LoVo (cell line): ENCODE data around the gene MELTF.

Experiments used
- DNase-seq: peaks from one replicate; pipeline ENCODE4 v3.0.0-alpha.2; 2016; ENCODE audit warnings: low spot score

The MELTF gene

DNA sequence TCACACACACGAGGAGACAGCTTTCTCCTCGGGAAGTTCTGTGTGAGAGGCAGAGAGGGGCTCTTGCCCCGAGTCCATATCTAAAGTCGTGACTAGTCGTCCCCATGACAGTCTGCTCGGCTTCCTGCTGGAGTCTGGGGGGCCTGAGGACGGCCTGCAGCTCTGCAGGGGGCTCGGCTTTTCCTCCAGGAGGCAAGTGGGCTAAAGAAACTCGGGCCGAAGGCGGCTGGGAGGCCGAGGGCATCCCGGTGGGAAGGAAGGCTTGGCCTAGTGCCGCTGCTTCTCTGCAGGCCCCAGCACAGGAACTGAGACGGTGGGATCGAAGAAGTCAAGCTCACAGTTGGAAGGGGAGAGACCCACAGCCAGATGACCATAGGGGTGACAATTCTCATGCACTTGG is 35.6 kb downstream of the MELTF start:
- no peak for DNase-seq

GRCh38 chr3:196992461-196993065 is 37.1 kb downstream of the MELTF start:
- no peak for DNase-seq

DNA sequence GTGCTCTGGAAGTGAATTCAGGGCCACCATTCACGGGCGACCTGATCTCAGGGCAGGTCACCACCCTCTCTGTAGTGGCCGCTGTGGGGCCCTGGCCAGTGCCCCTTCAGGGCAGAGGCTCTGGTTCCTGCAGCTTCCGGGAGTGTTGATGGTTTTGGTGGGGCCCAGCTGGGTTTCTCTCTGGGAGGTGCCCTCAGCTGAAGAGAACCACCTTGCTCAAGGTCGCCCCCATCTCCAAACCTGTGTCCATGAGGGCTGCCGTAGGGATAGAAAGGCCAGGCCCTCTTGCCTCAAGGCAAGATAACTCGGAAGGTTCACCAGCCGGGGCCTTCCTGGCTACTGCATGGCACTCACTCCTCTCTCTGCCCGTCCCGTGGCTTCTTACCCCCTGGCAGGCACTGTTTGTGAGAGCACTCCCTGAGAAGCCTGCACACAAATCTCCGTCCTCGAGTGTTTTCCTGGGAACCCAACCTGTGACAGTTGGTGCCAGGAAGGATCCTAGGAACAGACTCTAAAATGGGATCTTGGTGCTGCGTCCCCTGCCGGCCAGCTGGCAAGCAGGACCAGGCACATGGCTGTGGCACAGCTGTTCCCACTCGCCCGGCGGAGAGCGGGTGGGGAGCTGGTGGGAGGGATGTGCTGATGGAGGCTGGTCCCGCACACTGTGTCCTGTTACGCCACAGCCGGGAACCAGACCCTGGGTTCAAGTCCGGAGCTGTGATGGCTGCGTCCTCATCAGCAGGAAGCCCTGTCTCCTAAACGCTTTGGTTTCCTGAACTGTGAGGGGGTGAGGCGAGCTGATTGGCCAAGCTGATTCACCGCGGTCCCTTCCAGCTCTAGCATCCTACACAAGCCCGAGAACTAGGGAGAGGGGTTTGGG is 37.8 kb downstream of the MELTF start:
- no peak for DNase-seq

GRCh38 chr3:196990601-196991007 is 39.0 kb downstream of the MELTF start:
- DNase-seq, result no peak

DNA sequence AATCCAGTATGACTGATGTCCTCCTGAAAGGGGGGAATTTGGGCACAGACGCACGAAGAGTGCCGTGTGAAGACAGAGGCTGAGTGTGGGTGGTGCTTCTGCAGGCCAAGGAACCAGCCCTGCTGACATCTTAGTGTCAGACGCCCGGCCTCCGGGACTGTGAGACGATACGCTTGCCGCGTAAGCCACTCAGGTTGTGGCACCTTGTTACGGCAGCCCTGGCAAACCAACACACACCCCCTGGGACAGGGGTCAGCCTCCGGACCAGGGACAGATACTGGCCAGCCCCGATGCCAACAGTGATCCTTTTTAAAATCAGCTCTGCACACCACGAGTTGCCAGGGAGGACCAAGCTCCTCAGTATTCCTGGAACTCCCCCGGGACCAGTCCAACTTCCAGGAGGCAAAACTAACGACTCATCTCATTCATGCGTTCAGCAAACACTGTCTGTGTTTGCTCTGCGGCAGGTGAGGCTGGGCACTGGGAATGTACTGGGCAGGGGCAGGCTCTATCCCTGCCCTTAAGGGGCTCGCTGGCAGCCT is 39.8 kb downstream of the MELTF start:
- peak; percentile 32 for DNase-seq

GRCh38 chr3:196988241-196989029 is 41.2 kb downstream of the MELTF start:
- DNase-seq, result no peak

- DNase-seq, result no peak
Observed at GRCh38 chr3:196987022-196987421, 42.6 kb downstream of the MELTF start.

DNA sequence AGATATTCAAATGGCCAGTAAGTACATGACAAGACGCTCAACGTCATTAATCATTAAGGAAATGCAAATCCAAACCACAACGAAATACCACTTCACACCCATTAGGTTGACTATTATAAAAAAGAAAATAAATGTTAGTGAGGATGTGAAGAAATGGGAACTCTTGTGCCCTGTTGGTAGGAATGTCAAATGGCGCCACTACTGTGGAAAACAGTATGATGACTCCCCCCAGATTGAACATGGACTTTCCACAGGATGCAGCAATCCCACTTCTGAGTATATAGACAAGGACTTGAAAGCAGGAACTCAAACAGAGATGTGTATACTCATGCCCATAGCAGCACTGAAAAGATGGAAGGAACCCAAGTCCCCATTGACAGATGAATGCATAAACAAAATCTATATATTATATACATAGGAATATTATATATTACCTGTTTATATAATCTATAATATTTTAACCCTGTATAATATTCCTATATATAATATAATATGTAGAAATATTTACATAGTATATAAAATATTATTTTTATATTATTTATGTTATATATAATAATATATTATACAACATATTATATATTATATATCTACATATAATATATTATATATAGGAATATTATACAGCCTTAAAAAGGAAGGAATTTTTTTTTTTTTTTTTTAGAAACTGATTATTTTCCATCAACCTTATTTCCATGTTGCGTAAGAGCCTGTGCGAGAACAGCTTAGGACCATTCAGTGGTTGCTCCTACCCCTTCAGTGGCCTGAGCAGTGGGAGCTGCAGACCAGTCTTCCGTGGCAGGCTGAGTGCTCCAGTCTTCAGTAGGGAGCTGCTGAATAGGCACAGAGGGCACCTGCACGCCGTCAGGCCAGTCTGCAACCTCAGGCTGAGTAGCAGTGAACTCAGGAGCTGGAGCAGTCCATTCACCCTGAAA is 43.4 kb downstream of the MELTF start:
- no peak for DNase-seq

DNA sequence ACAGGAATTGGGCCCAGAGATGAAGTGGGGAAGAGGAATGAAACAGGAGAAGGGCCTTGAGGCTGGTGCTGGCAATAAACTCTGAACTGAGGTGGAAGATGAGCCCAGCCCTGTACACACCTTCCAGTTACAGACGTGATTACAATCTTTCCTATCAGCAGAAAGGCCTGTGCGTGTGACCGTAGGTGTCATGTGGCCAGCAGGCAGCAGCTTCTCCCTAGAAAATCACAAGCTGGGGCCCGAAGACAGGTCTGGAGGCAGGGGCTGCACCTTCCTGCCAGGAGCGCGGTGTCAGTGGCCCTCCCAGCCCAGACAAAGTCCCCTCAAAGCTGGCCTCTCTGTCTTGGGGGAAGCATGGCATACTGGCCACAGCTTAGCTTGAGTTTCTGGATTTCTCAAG is 44.3 kb downstream of the MELTF start:
- DNase-seq, result no peak

DNA sequence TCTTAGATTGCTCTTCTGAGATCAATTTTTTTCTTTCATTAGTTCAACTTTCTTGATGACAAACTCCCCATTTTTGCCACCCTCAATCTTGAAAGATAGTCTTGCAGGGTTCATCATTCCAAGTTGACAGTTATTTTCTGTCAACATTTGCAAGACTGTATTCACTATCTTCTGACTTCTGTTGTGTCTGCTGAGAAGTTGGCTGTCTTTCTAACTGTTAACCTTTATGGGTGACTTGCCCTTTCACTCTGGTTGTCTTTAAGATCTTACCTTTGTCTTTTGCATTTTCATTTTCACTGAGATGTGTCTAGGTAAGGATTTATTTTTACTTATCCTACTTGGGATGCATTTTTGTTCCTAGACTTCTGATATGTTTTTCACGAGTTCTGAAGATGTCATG is 46.4 kb downstream of the MELTF start:
- DNase-seq, result no peak

DNA sequence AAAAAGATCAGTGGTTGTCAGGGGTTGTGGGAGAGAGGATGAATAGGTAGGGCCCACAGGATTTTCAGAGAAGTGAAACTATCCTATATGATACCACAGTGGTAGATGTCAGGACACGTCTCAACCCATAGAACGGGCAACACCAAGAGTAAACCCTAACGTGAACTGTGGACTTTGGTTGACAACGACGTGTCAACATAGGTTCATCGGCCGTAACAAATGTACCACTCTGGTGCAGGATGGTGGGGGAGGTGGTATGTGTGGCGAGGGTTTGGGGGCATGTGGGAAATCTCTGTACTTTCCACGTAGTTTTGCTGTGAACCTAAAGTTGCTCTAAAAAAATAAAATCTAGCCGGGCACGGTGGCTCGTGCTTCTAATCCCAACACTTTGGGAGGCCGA is 48.0 kb downstream of the MELTF start:
- no peak for DNase-seq

GRCh38 chr3:196979545-196979944 is 50.1 kb downstream of the MELTF start:
- no peak for DNase-seq

GRCh38 chr3:196976941-196977340 is 52.7 kb downstream of the MELTF start:
- no peak for DNase-seq

- DNase-seq, result no peak
Observed at GRCh38 chr3:196975349-196975748, 54.3 kb downstream of the MELTF start.

GRCh38 chr3:196974661-196975060 is 55.0 kb downstream of the MELTF start:
- DNase-seq, result no peak

- DNase-seq, result no peak
Observed at GRCh38 chr3:196971094-196971698, 58.4 kb downstream of the MELTF start.

- no peak for DNase-seq
Observed at GRCh38 chr3:196970547-196971093, 59.0 kb downstream of the MELTF start.

GRCh38 chr3:196969660-196970546 is 59.7 kb downstream of the MELTF start:
- peak; percentile 85 for DNase-seq

DNA sequence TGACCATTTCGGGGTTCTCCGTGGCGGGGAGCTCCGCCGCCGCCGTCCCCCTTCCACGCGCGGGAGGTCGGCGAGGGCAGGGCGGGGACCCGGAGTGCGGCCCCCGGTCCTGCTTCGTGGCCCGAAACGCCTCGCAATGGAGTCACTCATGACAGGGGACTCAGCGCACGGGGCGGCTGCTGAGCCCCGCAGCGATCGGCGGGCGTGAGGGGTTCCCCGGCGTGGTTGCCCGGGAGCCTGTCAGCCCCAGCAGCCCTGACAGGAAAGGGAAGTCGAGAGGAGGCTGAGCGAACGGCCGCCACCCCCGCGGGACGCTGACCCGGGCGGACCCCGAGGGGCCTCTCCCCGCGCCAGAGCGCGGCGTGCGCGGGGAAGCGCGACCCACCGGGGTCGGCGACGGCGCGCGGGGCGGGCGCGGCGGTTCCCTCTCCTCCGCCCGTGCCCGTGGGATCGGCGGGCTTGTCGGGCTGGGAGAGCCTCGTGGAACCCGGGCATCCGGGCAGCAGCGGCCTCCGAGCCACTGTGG is 60.4 kb downstream of the MELTF start:
- no peak for DNase-seq
